ENCODE measurements around the gene PANX1.

PANX1 gene

GRCh38 chr11:94203070-94203469, 74.4 kb downstream of the PANX1 start:
- Histone ChIP-seq H4K20me1 (ENCODE audit: insufficient read depth, low read length, poor library complexity, severe bottlenecking) (no peaks in the 10 kb centered on the region), H3K79me2 (ENCODE audit: insufficient read depth, low read length) (no peaks in the 10 kb centered on the region), H3K36me3 (ENCODE audit: insufficient read depth, low read length) (no peaks in the 10 kb centered on the region), H3K4me3 (ENCODE audit: low read length, poor library complexity, severe bottlenecking) (no peak overlapping the region), H3K4me2 (ENCODE audit: low read depth, low read length, poor library complexity, severe bottlenecking) (no peak overlapping the region), H2AFZ (ENCODE audit: low read length) (no peak overlapping the region), H3F3A (ENCODE audit: low read depth) (no peaks in the 10 kb centered on the region), H3K27me3 (ENCODE audit: insufficient read depth, low read length, poor library complexity, severe bottlenecking) (no peaks in the 10 kb centered on the region), H3K9ac (ENCODE audit: low read depth, low read length, poor library complexity, severe bottlenecking) (no peak overlapping the region), H3K9me3 (ENCODE audit: insufficient read depth, low read depth, low read length) (0 out of 2 replicates have a peak, but pooled peaks cover 2% of the 10 kb centered on the region), H3K9me2 (replicated peaks; ENCODE audit: low read depth, low read length) (no peaks in the 10 kb centered on the region), H3K4me1 (ENCODE audit: insufficient read depth, low read length, poor library complexity, severe bottlenecking) (no peaks in the 10 kb centered on the region)
- TF ChIP-seq EZH2phosphoT487 (IDR thresholded peaks at IDR 0.05; ENCODE audit: borderline replicate concordance) (no peak), CTCF (conservative IDR thresholded peaks at IDR 0.05; ENCODE audit: low read length) (no peak)

- H3K4me2 ChIP-seq (ENCODE audit: low read depth, low read length, poor library complexity, severe bottlenecking) = no peak overlapping the region
- no peaks in the 10 kb centered on the region for H3K9me2 ChIP-seq (replicated peaks; ENCODE audit: low read depth, low read length)
- H3F3A ChIP-seq (ENCODE audit: low read depth) = no peaks in the 10 kb centered on the region
- 0 out of 2 replicates have a peak, but pooled peaks cover 2% of the 10 kb centered on the region for H3K9me3 ChIP-seq (ENCODE audit: insufficient read depth, low read depth, low read length)
- no peaks in the 10 kb centered on the region for H3K79me2 ChIP-seq (ENCODE audit: insufficient read depth, low read length)
- no peak overlapping the region for H3K4me3 ChIP-seq (ENCODE audit: low read length, poor library complexity, severe bottlenecking)
- H4K20me1 ChIP-seq (ENCODE audit: insufficient read depth, low read length, poor library complexity, severe bottlenecking) = no peaks in the 10 kb centered on the region
- TF ChIP-seq CTCF (conservative IDR thresholded peaks at IDR 0.05; ENCODE audit: low read length) (no peak), EZH2phosphoT487 (IDR thresholded peaks at IDR 0.05; ENCODE audit: borderline replicate concordance) (no peak)
- H2AFZ ChIP-seq (ENCODE audit: low read length) = no peak overlapping the region
- no peaks in the 10 kb centered on the region for H3K27me3 ChIP-seq (ENCODE audit: insufficient read depth, low read length, poor library complexity, severe bottlenecking)
- no peak overlapping the region for H3K9ac ChIP-seq (ENCODE audit: low read depth, low read length, poor library complexity, severe bottlenecking)
- no peaks in the 10 kb centered on the region for H3K4me1 ChIP-seq (ENCODE audit: insufficient read depth, low read length, poor library complexity, severe bottlenecking)
- H3K36me3 ChIP-seq (ENCODE audit: insufficient read depth, low read length) = no peaks in the 10 kb centered on the region
These were observed 82.7 kb downstream of the PANX1 start for GRCh38 chr11:94211261-94211830.

DNA sequence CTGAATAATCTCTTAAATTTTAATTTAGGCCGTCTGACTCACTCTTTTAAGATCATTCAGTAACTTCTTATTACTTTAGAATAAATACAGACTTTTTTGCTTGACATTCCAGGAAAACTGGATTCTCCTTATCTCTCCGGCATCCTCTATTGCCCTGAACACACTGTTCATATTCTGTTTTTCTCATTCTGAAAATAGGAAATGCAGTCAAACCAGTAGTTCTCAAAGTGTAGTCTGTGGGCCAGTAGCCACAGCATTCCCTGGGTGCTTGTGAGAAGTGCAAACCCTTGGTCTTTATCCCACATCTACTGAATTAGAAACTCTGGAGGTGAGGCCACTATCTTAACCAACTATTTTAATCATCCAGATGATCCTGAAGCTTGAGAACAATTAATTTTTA, 84.3 kb downstream of the PANX1 start:
- no peak overlapping the region for H3K9ac ChIP-seq (ENCODE audit: low read depth, low read length, poor library complexity, severe bottlenecking)

More for the DNA sequence above, 84.3 kb downstream of the PANX1 start:
- TF ChIP-seq CTCF (conservative IDR thresholded peaks at IDR 0.05; ENCODE audit: low read length) (no peak), EZH2phosphoT487 (IDR thresholded peaks at IDR 0.05; ENCODE audit: borderline replicate concordance) (no peak)
- Histone ChIP-seq H3K4me3 (ENCODE audit: low read length, poor library complexity, severe bottlenecking) (no peak overlapping the region), H3K4me1 (ENCODE audit: insufficient read depth, low read length, poor library complexity, severe bottlenecking) (no peaks in the 10 kb centered on the region), H3K9me3 (ENCODE audit: insufficient read depth, low read depth, low read length) (0 out of 2 replicates have a peak, but pooled peaks cover 1% of the 10 kb centered on the region), H3K79me2 (ENCODE audit: insufficient read depth, low read length) (no peaks in the 10 kb centered on the region), H3K27me3 (ENCODE audit: insufficient read depth, low read length, poor library complexity, severe bottlenecking) (no peaks in the 10 kb centered on the region), H4K20me1 (ENCODE audit: insufficient read depth, low read length, poor library complexity, severe bottlenecking) (no peaks in the 10 kb centered on the region), H3K36me3 (ENCODE audit: insufficient read depth, low read length) (no peaks in the 10 kb centered on the region), H3F3A (ENCODE audit: low read depth) (no peaks in the 10 kb centered on the region), H2AFZ (ENCODE audit: low read length) (no peak overlapping the region), H3K9me2 (replicated peaks; ENCODE audit: low read depth, low read length) (no peaks in the 10 kb centered on the region), H3K4me2 (ENCODE audit: low read depth, low read length, poor library complexity, severe bottlenecking) (no peak overlapping the region)
